ENCODE measurements around the gene SND1.

DNA sequence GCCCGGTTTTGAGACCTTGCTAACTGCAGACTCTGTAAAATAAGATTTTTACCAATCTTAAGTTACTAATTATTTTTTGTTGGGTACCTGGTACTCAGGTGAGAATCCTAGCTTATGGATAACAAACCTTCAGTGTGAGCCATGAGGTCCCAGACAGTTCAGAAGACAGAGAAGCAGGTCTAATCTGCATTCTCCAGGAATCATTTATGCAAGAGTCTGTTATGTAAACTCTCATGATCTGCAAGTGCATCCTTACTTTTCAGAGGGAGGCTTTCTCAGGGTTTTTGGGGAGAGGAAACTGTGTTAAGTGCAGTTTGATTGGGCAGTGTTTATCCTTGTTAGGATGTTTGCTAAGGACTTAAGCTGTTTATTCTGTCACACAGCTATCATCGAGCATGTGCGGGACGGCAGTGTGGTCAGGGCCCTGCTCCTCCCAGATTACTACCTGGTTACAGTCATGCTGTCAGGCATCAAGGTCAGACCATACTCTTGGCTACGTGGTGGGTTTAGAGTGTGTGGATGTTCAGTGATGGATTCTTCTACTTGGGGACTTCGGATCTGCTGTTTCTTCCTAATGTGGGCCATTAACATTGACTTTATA, 50.2 kb downstream of the SND1 start:
- no peak for TF ChIP-seq CTCF (conservative IDR thresholded peaks at IDR 0.05 in 1 of 2, IDR thresholded peaks at IDR 0.05 in 1 of 2; ENCODE audit: low read depth in 1 of 2, low read length in 2 of 2)
- no peak for TF ChIP-seq EZH2 (IDR thresholded peaks at IDR 0.05; ENCODE audit: low read length, missing control alignments)
